Measurements from ENCODE around the gene WNK4. TPM values are rescaled to one million over a fixed set of nuclear protein-coding genes. Genes with fewer than 3 reads are reported as not detected.

The WNK4 gene
- total and polyA plus RNA-seq, 2 donors (not counting 1 experiment from before 2014, with no cell fraction given) = under 0.01 to 0.35 TPM

DNA sequence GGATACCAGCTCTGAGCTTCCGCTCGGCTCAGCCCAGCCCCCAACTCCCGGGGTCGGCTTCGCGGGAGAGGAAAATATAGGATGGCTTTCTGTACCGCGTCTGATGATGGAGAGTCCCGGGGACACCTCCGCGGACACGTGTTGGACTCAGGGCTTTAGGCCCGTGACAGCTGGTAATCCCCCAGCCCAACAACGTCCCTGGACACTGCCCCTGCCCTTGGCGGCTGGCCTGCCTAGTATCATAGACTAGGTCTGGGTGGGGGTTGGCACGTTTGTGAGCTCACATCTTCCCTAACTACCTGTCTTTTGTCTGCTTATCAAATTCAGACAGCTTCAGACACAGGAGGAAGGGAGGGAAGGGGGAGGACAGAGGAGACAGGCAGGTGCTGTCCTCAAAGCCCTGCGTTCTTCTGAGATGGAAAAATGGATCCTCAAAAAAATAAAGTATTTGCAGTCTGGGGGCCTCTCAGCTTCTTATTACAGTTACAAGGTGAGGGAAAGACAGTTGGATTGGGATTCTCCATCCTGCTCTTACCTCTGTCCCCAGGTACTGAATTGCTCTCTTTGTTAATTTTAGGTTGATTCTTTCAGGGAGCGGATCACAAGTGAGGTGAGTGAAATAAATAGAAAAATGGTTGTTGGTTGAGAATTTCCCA, 53.5 kb downstream of the WNK4 start:
- Histone ChIP-seq H3K9me3 (ENCODE audit: control insufficient read depth, insufficient read depth, low read depth, low read length) (no peaks in the 10 kb centered on the region), H3K79me2 (ENCODE audit: control insufficient read depth, insufficient read depth, low read length) (peaks cover 20% of the 10 kb centered on the region), H3K4me2 (ENCODE audit: extremely low read depth, insufficient read depth, low read length) (peak overlapping the region; percentile 96), H3K4me1 (ENCODE audit: control insufficient read depth, extremely low read depth, insufficient read depth, low read length) (no peaks in the 10 kb centered on the region), H4K20me1 (ENCODE audit: control insufficient read depth, extremely low read depth, insufficient read depth, low read length) (no peaks in the 10 kb centered on the region), H3K36me3 (ENCODE audit: control insufficient read depth, insufficient read depth, low read length) (peaks cover 7% of the 10 kb centered on the region), H3K27ac (ENCODE audit: insufficient read depth, low read length) (peak overlapping the region; percentile 93), H3K27me3 (ENCODE audit: control insufficient read depth, insufficient read depth, low read length) (no peaks in the 10 kb centered on the region), H2AFZ (ENCODE audit: low read length) (peak overlapping the region; percentile 70), H3K4me3 (replicated peaks in 1 of 4; ENCODE audit: control extremely low read depth in 1 of 4, insufficient read depth in 1 of 4, low read depth in 3 of 4, low read length in 4 of 4) (peak overlapping the region; percentile 97 to 99 (median 98)), H3K9ac (ENCODE audit: insufficient read depth, low read length) (peak overlapping the region; percentile 96)
- TF ChIP-seq, protein P1, sequence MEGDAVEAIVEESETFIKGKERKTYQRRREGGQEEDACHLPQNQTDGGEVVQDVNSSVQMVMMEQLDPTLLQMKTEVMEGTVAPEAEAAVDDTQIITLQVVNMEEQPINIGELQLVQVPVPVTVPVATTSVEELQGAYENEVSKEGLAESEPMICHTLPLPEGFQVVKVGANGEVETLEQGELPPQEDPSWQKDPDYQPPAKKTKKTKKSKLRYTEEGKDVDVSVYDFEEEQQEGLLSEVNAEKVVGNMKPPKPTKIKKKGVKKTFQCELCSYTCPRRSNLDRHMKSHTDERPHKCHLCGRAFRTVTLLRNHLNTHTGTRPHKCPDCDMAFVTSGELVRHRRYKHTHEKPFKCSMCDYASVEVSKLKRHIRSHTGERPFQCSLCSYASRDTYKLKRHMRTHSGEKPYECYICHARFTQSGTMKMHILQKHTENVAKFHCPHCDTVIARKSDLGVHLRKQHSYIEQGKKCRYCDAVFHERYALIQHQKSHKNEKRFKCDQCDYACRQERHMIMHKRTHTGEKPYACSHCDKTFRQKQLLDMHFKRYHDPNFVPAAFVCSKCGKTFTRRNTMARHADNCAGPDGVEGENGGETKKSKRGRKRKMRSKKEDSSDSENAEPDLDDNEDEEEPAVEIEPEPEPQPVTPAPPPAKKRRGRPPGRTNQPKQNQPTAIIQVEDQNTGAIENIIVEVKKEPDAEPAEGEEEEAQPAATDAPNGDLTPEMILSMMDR (conservative IDR thresholded peaks at IDR 0.05 in 1 of 2, IDR thresholded peaks at IDR 0.05 in 1 of 2; ENCODE audit: low read depth in 1 of 2, low read length in 2 of 2) = no peak
- no peak for TF ChIP-seq EZH2 (IDR thresholded peaks at IDR 0.05; ENCODE audit: low read length, missing control alignments)
- DNase-seq (ENCODE audit: low read depth in 2 of 2) = no peak

DNA sequence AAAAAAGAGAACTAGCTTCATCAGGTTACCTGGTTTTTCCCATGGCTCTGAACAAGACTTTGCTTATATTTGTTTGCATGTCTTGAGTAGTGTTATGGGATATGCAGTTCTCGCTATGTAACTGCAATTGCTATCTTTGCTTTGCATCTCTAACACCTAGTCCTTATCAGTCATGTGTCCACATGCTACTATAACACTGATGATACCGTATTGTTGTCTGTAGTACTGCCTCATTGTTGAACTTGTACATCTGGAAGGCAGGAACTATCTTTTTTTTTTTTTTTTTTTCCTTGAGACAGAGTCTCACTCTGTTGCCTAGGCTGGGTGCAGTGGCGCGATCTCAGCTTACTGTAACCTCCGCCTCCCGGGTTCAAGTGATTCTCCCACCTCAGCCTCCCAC, 55.3 kb downstream of the WNK4 start:
- Histone ChIP-seq H2AFZ (ENCODE audit: low read length) (no peak overlapping the region), H3K27me3 (ENCODE audit: control insufficient read depth, insufficient read depth, low read length) (no peaks in the 10 kb centered on the region), H3K4me3 (replicated peaks in 1 of 4; ENCODE audit: control extremely low read depth in 1 of 4, insufficient read depth in 1 of 4, low read depth in 3 of 4, low read length in 4 of 4) (no peak overlapping the region), H3K36me3 (ENCODE audit: control insufficient read depth, insufficient read depth, low read length) (peaks cover 7% of the 10 kb centered on the region), H3K9me3 (ENCODE audit: control insufficient read depth, insufficient read depth, low read depth, low read length) (no peaks in the 10 kb centered on the region), H3K27ac (ENCODE audit: insufficient read depth, low read length) (no peak overlapping the region), H3K79me2 (ENCODE audit: control insufficient read depth, insufficient read depth, low read length) (peaks cover 20% of the 10 kb centered on the region), H3K4me2 (ENCODE audit: extremely low read depth, insufficient read depth, low read length) (no peak overlapping the region), H3K4me1 (ENCODE audit: control insufficient read depth, extremely low read depth, insufficient read depth, low read length) (no peaks in the 10 kb centered on the region), H3K9ac (ENCODE audit: insufficient read depth, low read length) (no peak overlapping the region), H4K20me1 (ENCODE audit: control insufficient read depth, extremely low read depth, insufficient read depth, low read length) (no peaks in the 10 kb centered on the region)
- TF ChIP-seq, protein P1 (conservative IDR thresholded peaks at IDR 0.05 in 1 of 2, IDR thresholded peaks at IDR 0.05 in 1 of 2; ENCODE audit: low read depth in 1 of 2, low read length in 2 of 2) = no peak
- no peak for TF ChIP-seq EZH2 (IDR thresholded peaks at IDR 0.05; ENCODE audit: low read length, missing control alignments)
- no peak for DNase-seq (ENCODE audit: low read depth in 2 of 2)

DNA sequence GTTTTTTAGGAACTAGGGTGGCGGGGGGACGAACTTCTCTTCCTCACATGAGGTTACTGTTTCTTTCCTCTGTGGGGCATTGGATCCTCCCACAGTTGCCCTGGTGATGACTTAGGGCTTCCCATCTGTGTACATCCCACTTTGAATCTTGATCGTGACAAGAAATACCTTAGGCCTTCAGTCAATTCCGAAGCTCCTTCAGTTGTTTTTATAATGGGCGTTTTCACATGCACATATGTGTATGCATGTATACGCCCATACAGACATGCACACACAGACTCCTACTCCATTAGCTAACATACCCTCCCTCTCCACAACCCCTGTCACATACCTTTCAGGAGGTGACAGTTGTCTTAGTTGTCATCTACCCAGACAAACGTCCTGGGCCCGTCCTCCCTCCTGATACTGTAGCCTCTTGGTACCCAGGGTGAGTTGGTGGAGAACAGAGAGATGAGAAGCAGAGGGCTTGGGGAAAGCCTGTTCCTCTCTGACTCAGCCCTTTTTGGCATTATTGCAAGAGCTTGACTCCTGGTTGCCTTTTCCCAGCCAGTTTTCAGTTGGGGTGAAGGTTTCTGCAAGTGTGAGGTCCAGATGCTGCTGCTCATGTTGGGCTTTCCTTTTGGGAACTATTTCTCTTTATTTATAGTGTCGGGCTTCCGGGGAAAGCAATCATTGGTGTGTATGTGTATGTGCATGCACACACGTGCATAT, 61.7 kb downstream of the WNK4 start:
- Histone ChIP-seq H3K4me3 (replicated peaks in 1 of 4; ENCODE audit: control extremely low read depth in 1 of 4, insufficient read depth in 1 of 4, low read depth in 3 of 4, low read length in 4 of 4) (no peak overlapping the region), H3K9ac (ENCODE audit: insufficient read depth, low read length) (no peak overlapping the region), H3K9me3 (ENCODE audit: control insufficient read depth, insufficient read depth, low read depth, low read length) (no peaks in the 10 kb centered on the region), H2AFZ (ENCODE audit: low read length) (no peak overlapping the region), H4K20me1 (ENCODE audit: control insufficient read depth, extremely low read depth, insufficient read depth, low read length) (no peaks in the 10 kb centered on the region), H3K27ac (ENCODE audit: insufficient read depth, low read length) (no peak overlapping the region), H3K4me1 (ENCODE audit: control insufficient read depth, extremely low read depth, insufficient read depth, low read length) (no peaks in the 10 kb centered on the region), H3K79me2 (ENCODE audit: control insufficient read depth, insufficient read depth, low read length) (no peaks in the 10 kb centered on the region), H3K27me3 (ENCODE audit: control insufficient read depth, insufficient read depth, low read length) (no peaks in the 10 kb centered on the region), H3K36me3 (ENCODE audit: control insufficient read depth, insufficient read depth, low read length) (peaks cover 11% of the 10 kb centered on the region), H3K4me2 (ENCODE audit: extremely low read depth, insufficient read depth, low read length) (no peak overlapping the region)
- DNase-seq (ENCODE audit: low read depth in 2 of 2) = peak in 1 of 2 donors; percentile 43
- no peak for TF ChIP-seq EZH2 (IDR thresholded peaks at IDR 0.05; ENCODE audit: low read length, missing control alignments)
- TF ChIP-seq, protein P1 (conservative IDR thresholded peaks at IDR 0.05 in 1 of 2, IDR thresholded peaks at IDR 0.05 in 1 of 2; ENCODE audit: low read depth in 1 of 2, low read length in 2 of 2) = no peak

Data from fibroblast of lung (primary cell).